ENCODE data around the gene SLC24A3. TPM values are rescaled to one million over a fixed set of nuclear protein-coding genes. Genes with fewer than 3 reads are reported as not detected.

The SLC24A3 gene
- total and polyA plus RNA-seq, 2 donors from 2014 or later, result 0.86 to 5.2 TPM

- H3K27ac ChIP-seq (ENCODE audit: low read depth in 2 of 2, low read length in 2 of 2), result no peak overlapping the region
- peaks cover 13 to 17% (median 16%) of the 10 kb centered on the region in 3 donors for H3K4me1 ChIP-seq (ENCODE audit: control insufficient read depth in 2 of 3, insufficient read depth in 2 of 3, low read depth in 1 of 3, low read length in 3 of 3)
- peak in 1 of 5 donors; percentile 3 for DNase-seq
- H3K27me3 ChIP-seq (ENCODE audit: control insufficient read depth, insufficient read depth, low read length), result no peaks in the 10 kb centered on the region
- intact Hi-C loops (cut with DNase I), result no loop called here
- no peak overlapping the region for H3K4me3 ChIP-seq (ENCODE audit: low read length in 3 of 3)
- H3K36me3 ChIP-seq (ENCODE audit: control insufficient read depth in 2 of 3, insufficient read depth in 3 of 3, low read length in 3 of 3), result no peaks in the 10 kb centered on the region
- H3K9ac ChIP-seq (ENCODE audit: low read length in 3 of 3), result no peak overlapping the region
- FAIRE-seq, result no peak
- H3K9me3 ChIP-seq (ENCODE audit: control insufficient read depth in 2 of 3, insufficient read depth in 1 of 3, low read length in 3 of 3), result no peaks in the 10 kb centered on the region
- no peak for TF ChIP-seq CTCF (IDR thresholded peaks at IDR 0.05; ENCODE audit: borderline replicate concordance, extremely low read depth, insufficient read depth)
Measured at GRCh38 chr20:19709635-19710335, 497.3 kb downstream of the SLC24A3 start.

- Histone ChIP-seq H3K27me3 (ENCODE audit: control insufficient read depth, insufficient read depth, low read length) (no peaks in the 10 kb centered on the region), H3K36me3 (ENCODE audit: control insufficient read depth in 2 of 3, insufficient read depth in 3 of 3, low read length in 3 of 3) (no peaks in the 10 kb centered on the region), H3K27ac (ENCODE audit: low read depth in 2 of 2, low read length in 2 of 2) (no peak overlapping the region), H3K9ac (ENCODE audit: low read length in 3 of 3) (no peak overlapping the region), H3K9me3 (ENCODE audit: control insufficient read depth in 2 of 3, insufficient read depth in 1 of 3, low read length in 3 of 3) (no peaks in the 10 kb centered on the region), H3K4me1 (ENCODE audit: control insufficient read depth in 2 of 3, insufficient read depth in 2 of 3, low read depth in 1 of 3, low read length in 3 of 3) (peaks cover 16 to 17% (median 17%) of the 10 kb centered on the region in 3 donors), H3K4me3 (ENCODE audit: low read length in 3 of 3) (no peak overlapping the region)
- DNase-seq, result peak in 3 of 5 donors; percentile 23 to 74 (median 55)
- FAIRE-seq, result no peak
- intact Hi-C loops (cut with DNase I), result no loop called here
- TF ChIP-seq CTCF (IDR thresholded peaks at IDR 0.05; ENCODE audit: borderline replicate concordance, extremely low read depth, insufficient read depth), result no peak
Measured at GRCh38 chr20:19710336-19711120, 498.1 kb downstream of the SLC24A3 start.

GRCh38 chr20:19711126-19711525 is 498.7 kb downstream of the SLC24A3 start:
- intact Hi-C loops (cut with DNase I), result no loop called here
- peaks cover 16 to 17% (median 17%) of the 10 kb centered on the region in 3 donors for H3K4me1 ChIP-seq (ENCODE audit: control insufficient read depth in 2 of 3, insufficient read depth in 2 of 3, low read depth in 1 of 3, low read length in 3 of 3)
- H3K4me3 ChIP-seq (ENCODE audit: low read length in 3 of 3), result no peak overlapping the region
- TF ChIP-seq CTCF (IDR thresholded peaks at IDR 0.05; ENCODE audit: borderline replicate concordance, extremely low read depth, insufficient read depth), result no peak
- peak in 1 of 5 donors; percentile 25 for DNase-seq
- H3K36me3 ChIP-seq (ENCODE audit: control insufficient read depth in 2 of 3, insufficient read depth in 3 of 3, low read length in 3 of 3), result no peaks in the 10 kb centered on the region
- FAIRE-seq, result no peak
- no peak overlapping the region for H3K9ac ChIP-seq (ENCODE audit: low read length in 3 of 3)
- H3K9me3 ChIP-seq (ENCODE audit: control insufficient read depth in 2 of 3, insufficient read depth in 1 of 3, low read length in 3 of 3), result no peaks in the 10 kb centered on the region
- no peaks in the 10 kb centered on the region for H3K27me3 ChIP-seq (ENCODE audit: control insufficient read depth, insufficient read depth, low read length)
- H3K27ac ChIP-seq (ENCODE audit: low read depth in 2 of 2, low read length in 2 of 2), result no peak overlapping the region

Data from kidney (tissue), 14 donors.